Dermis lymphatic vessel endothelial cell (primary cell): ENCODE measurements around the gene AP2A2. TPM values are rescaled to one million over a fixed set of nuclear protein-coding genes. Genes with fewer than 3 reads are reported as not detected.

Source experiments
- total RNA-seq: library from RNA; depleted of rRNA; stranded (reverse); fragments of >200 nt; gene quantifications from 2 replicates; pipeline ENCODE4 v1.2.1, GENCODE V29; 2014

The AP2A2 gene
- 24.7 and 37.1 TPM in 2 replicates for total RNA-seq

GRCh38 chr11:925496-926301 is at the start of gene AP2A2:
Gene AP2A2 (plus strand): TSS chr11:925870. CDS start chr11:926022, 152 bp downstream.

GRCh38 chr11:910589-911030 is 15.1 kb upstream of the AP2A2 start, which contains the start of gene CHID1:
Gene CHID1 (minus strand): TSS chr11:910810. CDS start chr11:904816, 5,994 bp downstream.

GRCh38 chr11:1036303-1036923 is 110.7 kb downstream of the AP2A2 start, which contains the start of gene MUC6:
Gene MUC6 (minus strand): TSS chr11:1036718. CDS start chr11:1036655, 63 bp downstream.

Other genes with a start within 250 kb of the AP2A2 start
- gene DEAF1, start 230.6 kb upstream of the AP2A2 start, total RNA-seq, result 27.5 and 34.3 TPM in 2 replicates
- gene TMEM80, start 230.1 kb upstream of the AP2A2 start, total RNA-seq, result 7.9 and 11.1 TPM in 2 replicates
- gene EPS8L2, start 219.6 kb upstream of the AP2A2 start, total RNA-seq, result 1.9 and 2.1 TPM in 2 replicates
- gene TALDO1, start 178.4 kb upstream of the AP2A2 start, total RNA-seq, result 96.4 and 101 TPM in 2 replicates
- gene GATD1, start 148.4 kb upstream of the AP2A2 start, total RNA-seq, result 22.9 and 25.1 TPM in 2 replicates
- 0.09 TPM in 1 of 2 replicates, not detected in the other for gene CEND1, start 135.8 kb upstream of the AP2A2 start, total RNA-seq
- 4.7 and 5.2 TPM in 2 replicates for gene SLC25A22, start 127.6 kb upstream of the AP2A2 start, total RNA-seq
- gene PIDD1, start 120.6 kb upstream of the AP2A2 start, total RNA-seq, result 3.0 and 3.5 TPM in 2 replicates
- gene RPLP2, start 115.9 kb upstream of the AP2A2 start, total RNA-seq, result 292 and 295 TPM in 2 replicates
- gene PNPLA2, start 107.0 kb upstream of the AP2A2 start, total RNA-seq, result 45.8 and 67.0 TPM in 2 replicates
- gene CRACR2B, start 98.0 kb upstream of the AP2A2 start, total RNA-seq, result 17.9 and 28.8 TPM in 2 replicates
- 587 and 744 TPM in 2 replicates for gene CD151, start 92.9 kb upstream of the AP2A2 start, total RNA-seq
- gene POLR2L, start 83.3 kb upstream of the AP2A2 start, total RNA-seq, result 133 and 311 TPM in 2 replicates
- 57.3 and 155 TPM in 2 replicates for gene TSPAN4, start 83.0 kb upstream of the AP2A2 start, total RNA-seq
- 24.4 and 29.8 TPM in 2 replicates for gene CHID1, start 15.1 kb upstream of the AP2A2 start, total RNA-seq
- not detected in 2 replicates for gene MUC6, start 110.8 kb downstream of the AP2A2 start, total RNA-seq
- not detected in 2 replicates for gene MUC2, start 149.0 kb downstream of the AP2A2 start, total RNA-seq
- not detected in 2 replicates for gene MUC5AC, start 232.1 kb downstream of the AP2A2 start, total RNA-seq